GM23248 (cell line): ENCODE results near the gene SLC26A8.

Source experiments
- EZH2 ChIP-seq: fragments of 200-600 bp; sonication (generic); IDR thresholded peaks from 2 replicates; pipeline ENCODE4 v1.6.1; 2018; ENCODE audit warnings: antibody characterized with exemption, mild to moderate bottlenecking; ENCODE audit not compliant: insufficient read depth, poor library complexity, severe bottlenecking
- EZH2phosphoT487 ChIP-seq: fragments of 200-600 bp; sonication (generic); IDR thresholded peaks from 2 replicates; pipeline ENCODE4 v1.6.1; 2018; ENCODE audit warnings: antibody characterized with exemption, moderate library complexity, mild to moderate bottlenecking, low read depth; ENCODE audit not compliant: insufficient read depth

- TF ChIP-seq EZH2 (no peak), EZH2phosphoT487 (no peak)
These were observed 10.8 kb upstream of the SLC26A8 start for GRCh38 chr6:36035225-36035624.
